GM12801 (cell line): ENCODE data around the gene H1-8.

Experiments
- CTCF ChIP-seq: IDR thresholded peaks from one replicate; pipeline ENCODE4 v1.5.1; 2011; ENCODE audit warnings: control low read depth; ENCODE audit not compliant: insufficient read length; ENCODE audit errors: extremely low read depth

The H1-8 gene

GRCh38 chr3:129577925-129578786 lies 35.2 kb downstream of the H1-8 start:
- no peak for TF ChIP-seq CTCF

- no peak for TF ChIP-seq CTCF
Observed at GRCh38 chr3:129579991-129580390, 37.0 kb downstream of the H1-8 start.

- TF ChIP-seq CTCF, result no peak
Observed at GRCh38 chr3:129581623-129582022, 38.6 kb downstream of the H1-8 start.

- no peak for TF ChIP-seq CTCF
Observed at GRCh38 chr3:129582799-129583198, 39.8 kb downstream of the H1-8 start.

GRCh38 chr3:129583289-129583688 lies 40.3 kb downstream of the H1-8 start:
- no peak for TF ChIP-seq CTCF

GRCh38 chr3:129584631-129585030 lies 41.7 kb downstream of the H1-8 start:
- no peak for TF ChIP-seq CTCF

GRCh38 chr3:129585949-129586657 lies 43.1 kb downstream of the H1-8 start:
- no peak for TF ChIP-seq CTCF
